ENCODE measurements around the gene HSP90B1. TPM values are rescaled to one million over a fixed set of nuclear protein-coding genes. Genes with fewer than 3 reads are reported as not detected.

Gene HSP90B1
- total and polyA plus RNA-seq, 2 of the 13 experiments (the other 11 are each of a cell fraction or from before 2014, with no cell fraction given) = 800 to 954 TPM

- peak in 1 of 2 experiments; percentile 81; a peak in 3 of 4 replicates for TF ChIP-seq HMGXB4 (CRISPR knock-in tag; IDR thresholded peaks at IDR 0.05; ENCODE audit: borderline replicate concordance in 1 of 2, low read depth in 1 of 2)
- peak; percentile 61 for TF ChIP-seq KAT8 (CRISPR knock-in tag; IDR thresholded peaks at IDR 0.05)
- TF ChIP-seq ELF3 (CRISPR knock-in tag; IDR thresholded peaks at IDR 0.05) = no peak; the same call in 1 of the 2 replicates
- no peak for TF ChIP-seq PLSCR1 (CRISPR knock-in tag; IDR thresholded peaks at IDR 0.05; ENCODE audit: borderline replicate concordance)
- peak; percentile 80; the same call in 1 of the 2 replicates for TF ChIP-seq ZSCAN21 (CRISPR knock-in tag; IDR thresholded peaks at IDR 0.05; ENCODE audit: borderline replicate concordance)
- peak; percentile 39; the same call in 1 of the 2 replicates for TF ChIP-seq MED1 (CRISPR knock-in tag; IDR thresholded peaks at IDR 0.05)
- no peak for TF ChIP-seq YEATS2 (CRISPR knock-in tag; IDR thresholded peaks at IDR 0.05; ENCODE audit: borderline replicate concordance)
- TF ChIP-seq ZNF704 (CRISPR knock-in tag; IDR thresholded peaks at IDR 0.05; ENCODE audit: borderline replicate concordance) = 0 out of 2 replicates have a peak, but pooled peaks have one; percentile 49
- peak; percentile 33 for TF ChIP-seq YY1 (IDR thresholded peaks at IDR 0.05; ENCODE audit: insufficient read depth, insufficient replicate concordance, low read depth, low read length)
- 0 out of 2 replicates have a peak, but pooled peaks have one; percentile 45 for TF ChIP-seq PAWR (CRISPR knock-in tag; IDR thresholded peaks at IDR 0.05; ENCODE audit: borderline replicate concordance)
- TF ChIP-seq ZNF75D (CRISPR knock-in tag; IDR thresholded peaks at IDR 0.05; ENCODE audit: borderline replicate concordance) = no peak
- 0 out of 2 replicates have a peak, but pooled peaks have one; percentile 42 for TF ChIP-seq ZBTB38 (CRISPR knock-in tag; IDR thresholded peaks at IDR 0.05)
- TF ChIP-seq RELA (CRISPR knock-in tag; IDR thresholded peaks at IDR 0.05) = no peak
- no peak for TF ChIP-seq ZNF530 (CRISPR knock-in tag; IDR thresholded peaks at IDR 0.05; ENCODE audit: low read depth)
- peak; percentile 45 for TF ChIP-seq IRF2 (CRISPR knock-in tag; IDR thresholded peaks at IDR 0.05)
- TF ChIP-seq ZNF318 (CRISPR knock-in tag; IDR thresholded peaks at IDR 0.05) = 0 out of 2 replicates have a peak, but pooled peaks have one; percentile 39
Measured at GRCh38 chr12:103929046-103929783, 995 bp upstream of the HSP90B1 start (continued).
